ENCODE data around the gene MFAP4. TPM values are rescaled to one million over a fixed set of nuclear protein-coding genes. Genes with fewer than 3 reads are reported as not detected.

Gene MFAP4
- total RNA-seq, 1 experiment from 2014 or later, result 1.5 TPM

DNA sequence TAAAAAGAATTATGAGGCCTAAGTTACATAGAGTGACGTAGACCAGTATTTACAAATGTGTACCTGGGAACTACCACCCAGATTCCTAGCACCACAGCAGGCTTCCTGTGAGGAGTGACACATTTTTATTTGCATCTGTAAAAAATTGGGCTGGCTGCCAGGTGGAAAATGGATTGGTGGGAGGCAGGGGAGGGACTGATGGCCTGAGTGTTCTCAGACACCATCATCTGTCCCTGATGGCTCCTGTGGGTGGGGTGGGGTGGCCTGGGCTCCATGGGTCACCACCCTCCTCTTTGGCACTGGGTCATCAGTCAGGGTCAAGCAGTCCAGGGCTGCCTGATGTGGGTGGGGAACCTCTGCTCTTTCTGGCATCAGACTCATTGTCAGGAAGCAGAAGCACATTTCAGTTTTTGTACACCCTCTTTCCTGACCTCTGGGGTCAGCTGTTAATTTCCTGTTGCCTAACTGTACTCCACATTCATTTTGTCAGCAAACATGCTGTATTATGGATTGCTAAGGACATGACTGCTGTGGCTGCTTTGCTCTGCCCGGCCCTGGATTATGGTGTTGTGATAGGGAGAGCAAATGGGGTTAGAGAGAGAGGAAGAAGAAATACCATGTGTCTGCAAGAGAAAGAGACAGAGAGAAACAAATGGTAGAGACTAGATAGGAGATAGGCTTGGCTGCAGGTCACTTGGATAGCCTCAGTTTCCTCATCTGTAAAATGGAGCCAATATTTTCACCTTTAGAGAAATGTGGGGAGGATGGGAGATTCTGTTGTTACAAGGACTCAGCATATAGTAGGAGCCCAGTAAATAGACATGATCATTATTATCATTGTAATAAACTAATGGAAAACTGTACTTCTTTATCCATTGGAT is 11.6 kb upstream of the MFAP4 start:
- no peak overlapping the region for H3T11ph ChIP-seq (ENCODE audit: low read length)
- no peak overlapping the region for H3K9ac ChIP-seq (ENCODE audit: extremely low read depth, insufficient read length, low read length)
- no peaks in the 10 kb centered on the region for H3K79me2 ChIP-seq (ENCODE audit: insufficient read depth, low read length)
- no peak for TF ChIP-seq CTCF (conservative IDR thresholded peaks at IDR 0.05)
- H3K56ac ChIP-seq (ENCODE audit: insufficient read length, low read depth, low read length), result no peak overlapping the region
- no peak overlapping the region for H3K4me3 Mint-ChIP-seq
- no peak overlapping the region for H3K27ac ChIP-seq (ENCODE audit: insufficient read length, low read depth, low read length)
- no peak overlapping the region for H4K8ac ChIP-seq (replicated peaks; ENCODE audit: insufficient read length, low read depth, low read length)
- no peaks in the 10 kb centered on the region for H3K23me2 ChIP-seq (ENCODE audit: insufficient read length, low read depth, low read length, poor library complexity, severe bottlenecking)
- no peak overlapping the region for H4K5ac ChIP-seq (ENCODE audit: insufficient read length, low read depth, low read length)
- H3K27ac Mint-ChIP-seq, result peak overlapping the region; percentile 1 to 54 (median 23); a peak in 3 of 7 replicates
- no CpG with 5 or more reads among the region's 2 CpGs for WGBS (ENCODE audit: extremely low coverage, insufficient read length, low lambda C conversion rate)
- H2AFZ ChIP-seq (ENCODE audit: low read length), result no peak overlapping the region
- no peaks in the 10 kb centered on the region; the same call in 1 of the 2 replicates for H3K27me3 Mint-ChIP-seq (ENCODE audit: low read depth)
- no peak overlapping the region for H2BK20ac ChIP-seq (ENCODE audit: low read depth, low read length, poor library complexity, severe bottlenecking)
- no peaks in the 10 kb centered on the region; a peak in 1 of 5 replicates for H3K9me3 Mint-ChIP-seq
- peaks cover 9 to 18% of the 10 kb centered on the region in 2 experiments for H3K4me1 Mint-ChIP-seq
- no peak for DNase-seq
- no peak overlapping the region for H4K91ac ChIP-seq (ENCODE audit: insufficient read length, low read depth, low read length)
- H3K18ac ChIP-seq (ENCODE audit: insufficient read length, low read depth, low read length), result no peak overlapping the region
- no peak overlapping the region for H3K4me2 ChIP-seq (ENCODE audit: insufficient read depth, insufficient read length, low read length)
- no peaks in the 10 kb centered on the region for H3K27me3 ChIP-seq (ENCODE audit: insufficient read depth, low read length)
- no peaks in the 10 kb centered on the region for H3K9me3 ChIP-seq (ENCODE audit: control insufficient read depth, low read depth, low read length)
- H3K4me1 ChIP-seq (ENCODE audit: insufficient read depth, low read length), result no peaks in the 10 kb centered on the region; the same call in 1 of the 2 replicates
- no peak overlapping the region for H2AK5ac ChIP-seq (ENCODE audit: insufficient read length, low read length)
- H2BK5ac ChIP-seq (ENCODE audit: insufficient read length, low read length), result no peak overlapping the region
- no peak overlapping the region for H2BK120ac ChIP-seq (ENCODE audit: low read depth, low read length, poor library complexity, severe bottlenecking)
- no peak overlapping the region; the same call in 1 of the 2 replicates for H3K14ac ChIP-seq (ENCODE audit: insufficient read depth, low read length)
- no peaks in the 10 kb centered on the region for H3K79me1 ChIP-seq (ENCODE audit: insufficient read depth, low read depth, low read length, poor library complexity, severe bottlenecking)
- H3K23ac ChIP-seq (ENCODE audit: insufficient read length, low read depth, low read length), result no peak overlapping the region
- no peak overlapping the region for H2BK12ac ChIP-seq (ENCODE audit: insufficient read length, low read depth, low read length)
- H4K20me1 ChIP-seq (ENCODE audit: control insufficient read depth, insufficient read depth, insufficient read length), result no peaks in the 10 kb centered on the region
- H3K4ac ChIP-seq (ENCODE audit: low read depth, low read length), result no peak overlapping the region
- peaks cover 0 to 5% (median 0%) of the 10 kb centered on the region in 3 experiments; a peak in 1 of 7 replicates for H3K36me3 Mint-ChIP-seq (ENCODE audit: insufficient read depth in 1 of 3, low read depth in 3 of 3)
- H2BK15ac ChIP-seq (ENCODE audit: low read depth, low read length), result no peak overlapping the region

Data from H9 (cell line).